Type B pancreatic cell (in vitro differentiated cells): ENCODE data around the gene LUM. TPM values are rescaled to one million over a fixed set of nuclear protein-coding genes. Genes with fewer than 3 reads are reported as not detected.

Experiments
- DNase-seq: peaks from one replicate; pipeline ENCODE4 v3.0.0; 2021; ENCODE audit warnings: mixed read lengths; ENCODE audit not compliant: unreplicated experiment; ENCODE audit errors: extremely low spot score
- H3K27ac Mint-ChIP-seq: 2 replicates; pipeline ENCODE4 v1.8.0; 2021; ENCODE audit warnings: mild to moderate bottlenecking, mixed read lengths
- H3K27me3 Mint-ChIP-seq: 2 replicates; pipeline ENCODE4 v1.8.0; 2021; ENCODE audit warnings: mixed read lengths
- H3K36me3 Mint-ChIP-seq: 2 replicates; pipeline ENCODE4 v1.8.0; 2021; ENCODE audit warnings: mixed read lengths
- H3K4me1 Mint-ChIP-seq: one replicate; pipeline ENCODE4 v1.8.0; 2021; ENCODE audit warnings: mixed read lengths; ENCODE audit not compliant: unreplicated experiment
- H3K4me3 Mint-ChIP-seq: 2 replicates; pipeline ENCODE4 v1.8.0; 2021; ENCODE audit warnings: mild to moderate bottlenecking, mixed read lengths
- H3K9me3 Mint-ChIP-seq: 2 replicates; pipeline ENCODE4 v1.8.0; 2021; ENCODE audit warnings: mixed read lengths
- CTCF ChIP-seq: fragments of 200-600 bp; sonication (generic); conservative IDR thresholded peaks from 2 replicates; pipeline ENCODE4 v1.5.0; 2021; ENCODE audit warnings: antibody characterized with exemption, mild to moderate bottlenecking
- long read RNA-seq: library from polyadenylated mRNA; unstranded; transcript quantifications from one replicate; pipeline ENCODE4 v2.0.0, GENCODE V29; 2020
- total RNA-seq: library from RNA; stranded (reverse); gene quantifications from 2 replicates; pipeline ENCODE4 v1.2.1, GENCODE V29; 2021; ENCODE audit warnings: low replicate concordance

LUM gene
- 32.8 and 49.5 TPM in 2 replicates for total RNA-seq
- long read RNA-seq, transcript LUM-201 (3 exons, 3,008 nt), result major isoform, 308 of 316 reads
- long read RNA-seq, partial matches to known transcripts, result 6 of 316 reads
- long read RNA-seq, other reads (novel, unspliced or antisense), result 2 of 316 reads

GRCh38 chr12:91111366-91112325 is at the start of gene LUM:
TSS of gene LUM (minus strand) at chr12:91111494. CDS start at chr12:91108979, 2,515 bp downstream.
- no peak for DNase-seq
- no peaks in the 10 kb centered on the region for H3K9me3 Mint-ChIP-seq
- no peaks in the 10 kb centered on the region for H3K36me3 Mint-ChIP-seq
- H3K27me3 Mint-ChIP-seq, result no peaks in the 10 kb centered on the region
- peaks cover 16% of the 10 kb centered on the region for H3K4me1 Mint-ChIP-seq
- H3K27ac Mint-ChIP-seq, result peak within 1 kb of the TSS; percentile 37
- TF ChIP-seq CTCF, result no peak
- H3K4me3 Mint-ChIP-seq, result peak within 1 kb of the TSS; percentile 75

GRCh38 chr12:91161009-91161408 is 49.7 kb upstream of the LUM start:
- H3K27me3 Mint-ChIP-seq, result no peaks in the 10 kb centered on the region
- H3K36me3 Mint-ChIP-seq, result peaks cover 3% of the 10 kb centered on the region

GRCh38 chr12:91155990-91156389 is 44.7 kb upstream of the LUM start:
- H3K27ac Mint-ChIP-seq, result no peak overlapping the region
- no peak for TF ChIP-seq CTCF
- no peaks in the 10 kb centered on the region for H3K4me1 Mint-ChIP-seq
- no peaks in the 10 kb centered on the region for H3K36me3 Mint-ChIP-seq
- no peaks in the 10 kb centered on the region for H3K27me3 Mint-ChIP-seq
- no peaks in the 10 kb centered on the region for H3K9me3 Mint-ChIP-seq
- H3K4me3 Mint-ChIP-seq, result no peak overlapping the region
- no peak for DNase-seq

More at GRCh38 chr12:91161009-91161408, 49.7 kb upstream of the LUM start:
- no peak for DNase-seq
- H3K4me1 Mint-ChIP-seq, result no peaks in the 10 kb centered on the region
- no peak for TF ChIP-seq CTCF
- H3K9me3 Mint-ChIP-seq, result no peaks in the 10 kb centered on the region
- no peak overlapping the region for H3K4me3 Mint-ChIP-seq
- no peak overlapping the region for H3K27ac Mint-ChIP-seq

- Mint-ChIP-seq H3K36me3 (peaks cover 4% of the 10 kb centered on the region), H3K4me3 (no peak overlapping the region)
Observed at GRCh38 chr12:91154131-91154530, 42.8 kb upstream of the LUM start.

GRCh38 chr12:91144053-91144452 is 32.8 kb upstream of the LUM start:
- DNase-seq, result no peak
- no peaks in the 10 kb centered on the region for H3K9me3 Mint-ChIP-seq

More at GRCh38 chr12:91154131-91154530, 42.8 kb upstream of the LUM start:
- no peaks in the 10 kb centered on the region for H3K4me1 Mint-ChIP-seq
- H3K27me3 Mint-ChIP-seq, result no peaks in the 10 kb centered on the region
- DNase-seq, result no peak
- H3K27ac Mint-ChIP-seq, result no peak overlapping the region
- no peaks in the 10 kb centered on the region for H3K9me3 Mint-ChIP-seq
- no peak for TF ChIP-seq CTCF

More at GRCh38 chr12:91144053-91144452, 32.8 kb upstream of the LUM start:
- H3K4me1 Mint-ChIP-seq, result peaks cover 18% of the 10 kb centered on the region
- no peak overlapping the region for H3K27ac Mint-ChIP-seq
- no peak for TF ChIP-seq CTCF
- peaks cover 4% of the 10 kb centered on the region for H3K36me3 Mint-ChIP-seq
- H3K27me3 Mint-ChIP-seq, result no peaks in the 10 kb centered on the region
- H3K4me3 Mint-ChIP-seq, result no peak overlapping the region
